Stimulated activated CD8-positive, alpha-beta memory T cell treated with anti-CD3 and anti-CD28 coated beads, Interleukin-7, amount 100 ng/mL, for 48 hours (primary cell): ENCODE measurements around the gene BOD1L1.
"Not testable (repeated sequence)": the region's sequence is repeated elsewhere in the genome, so short reads cannot be mapped to it uniquely, and the experiment has no call there.

Source experiments
- DNase-seq, 2 donors: peaks; one replicate each; pipeline ENCODE4 v3.0.0-alpha.2; 2020; ENCODE audit warnings: low read depth in 1 of 2; ENCODE audit errors: extremely low read depth in 1 of 2

BOD1L1 gene

GRCh38 chr4:13561673-13562072 lies 65.9 kb downstream of the BOD1L1 start:
- DNase-seq = no peak

DNA sequence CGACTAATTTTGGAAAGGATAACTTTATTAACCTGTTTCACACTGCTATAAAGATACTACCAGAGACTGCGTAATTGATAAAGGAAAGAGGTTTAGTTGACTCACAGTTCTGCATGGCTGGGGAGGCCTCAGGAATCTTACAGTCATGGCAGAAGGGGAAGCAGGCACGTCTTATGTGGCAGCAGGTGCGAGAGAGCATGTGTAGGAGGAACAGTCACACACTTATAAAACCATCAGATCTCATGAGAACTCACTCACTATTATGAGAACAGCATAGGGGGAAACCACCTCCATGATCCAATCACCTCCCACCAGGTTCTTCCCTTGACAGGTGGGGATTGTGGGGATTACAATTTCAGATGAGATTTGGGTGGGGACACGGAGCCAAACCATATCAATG lies 67.4 kb downstream of the BOD1L1 start:
- not testable (repeated sequence) for DNase-seq

DNA sequence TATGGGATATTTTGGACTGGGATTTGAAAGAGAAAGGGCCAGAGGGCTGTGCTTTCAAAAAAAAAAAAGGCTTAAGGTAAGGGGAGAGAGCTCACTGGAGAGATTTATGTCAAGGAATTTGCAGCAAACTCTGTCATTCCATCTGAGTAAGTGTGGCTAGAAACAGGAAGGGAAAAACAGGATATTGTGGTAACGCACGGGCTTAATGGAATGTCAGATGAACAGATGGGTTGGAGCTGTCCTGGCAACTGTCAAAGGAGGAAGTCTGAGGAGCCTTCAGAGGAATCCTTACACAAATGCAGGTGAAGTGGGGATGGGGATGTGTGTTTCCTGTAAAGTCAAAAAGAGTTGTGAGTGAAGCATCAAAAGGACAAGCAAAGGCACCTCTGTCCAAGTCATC lies 68.1 kb downstream of the BOD1L1 start:
- DNase-seq = no peak

DNA sequence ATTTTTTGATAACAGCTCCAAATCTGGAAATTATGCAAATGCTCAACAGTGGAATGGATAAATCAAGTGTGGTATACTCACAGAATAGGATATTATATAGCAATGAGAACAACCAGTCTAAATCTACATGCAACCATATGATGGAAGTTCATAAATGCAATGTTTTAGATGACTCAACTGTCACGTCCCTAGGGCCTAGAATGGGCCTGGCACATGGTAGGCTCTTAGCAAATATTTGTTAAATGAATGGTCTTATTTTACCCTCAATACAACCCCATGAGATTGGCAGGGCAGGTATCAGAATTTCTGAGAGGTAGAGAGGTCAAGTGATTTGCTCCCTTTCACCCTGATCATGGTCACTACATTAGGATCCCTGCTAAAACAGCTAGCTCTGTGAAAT lies 68.6 kb downstream of the BOD1L1 start:
- no peak for DNase-seq

DNA sequence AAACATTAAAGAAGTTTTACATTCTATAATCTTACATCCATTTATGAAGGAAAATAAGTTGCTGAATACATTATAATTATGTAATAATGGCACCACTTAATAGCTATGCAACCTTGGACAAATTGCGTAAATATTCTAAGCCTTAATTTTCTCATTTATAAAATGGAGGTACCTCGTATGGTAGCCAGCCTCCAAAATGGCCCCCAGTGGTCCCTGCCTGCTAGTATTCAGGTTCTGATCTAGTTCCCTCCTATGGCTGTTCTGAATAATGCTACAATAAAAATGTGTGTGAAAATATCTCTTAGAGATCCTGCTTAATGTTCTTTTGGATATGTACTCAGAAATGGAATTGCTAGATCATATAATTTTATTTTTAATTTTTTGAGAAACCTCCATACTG lies 72.2 kb downstream of the BOD1L1 start:
- no peak for DNase-seq

- no peak for DNase-seq
These were observed 74.4 kb downstream of the BOD1L1 start for GRCh38 chr4:13553081-13553480.

GRCh38 chr4:13548984-13549546 lies 78.5 kb downstream of the BOD1L1 start:
- peak; percentile 64 to 76 for DNase-seq

DNA sequence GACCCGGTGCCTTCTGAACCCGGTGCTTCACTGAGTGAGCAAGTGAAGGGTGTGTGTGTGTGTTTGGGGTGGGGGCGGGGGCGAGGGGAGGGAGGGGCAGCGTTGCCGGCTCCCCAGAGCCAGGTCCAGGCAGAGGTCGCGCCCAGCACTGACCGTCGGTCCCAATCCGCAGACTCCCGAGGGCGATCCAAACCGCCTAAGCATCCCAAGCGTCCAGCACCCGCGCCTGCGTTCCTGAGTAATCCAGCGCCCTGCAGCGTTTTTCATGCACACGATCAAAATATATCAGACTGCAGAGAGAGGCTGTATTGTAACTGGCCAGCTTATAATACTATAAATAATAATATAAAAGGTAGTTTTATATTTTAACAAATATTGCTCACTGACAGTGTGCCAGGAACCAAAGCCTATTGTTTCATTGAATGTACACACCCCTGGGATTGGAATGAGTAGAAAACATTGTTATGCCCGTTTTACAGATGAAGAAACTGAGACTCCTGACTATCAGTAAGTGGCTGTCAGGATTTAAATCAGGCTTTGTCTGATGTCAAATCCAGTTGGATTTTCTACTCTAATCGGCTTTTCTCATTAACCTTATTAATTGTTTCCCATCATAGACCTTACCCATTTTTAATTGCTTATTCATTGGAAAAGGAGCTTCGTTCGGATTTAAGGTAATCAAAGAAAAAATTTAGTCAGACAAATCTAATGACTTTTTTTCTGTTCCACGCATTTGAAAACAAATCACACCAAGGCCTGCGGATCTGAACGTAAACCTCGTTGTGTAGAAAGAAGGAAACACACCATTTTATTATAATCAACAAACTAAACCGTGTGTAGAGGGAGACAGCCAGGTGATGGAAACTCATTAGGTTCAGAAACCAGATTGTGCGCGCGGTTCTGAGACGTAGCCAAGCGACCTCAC lies 79.2 kb downstream of the BOD1L1 start:
- DNase-seq = no peak

GRCh38 chr4:13547485-13548041 lies 80.0 kb downstream of the BOD1L1 start:
- no peak for DNase-seq

- DNase-seq = no peak
These were observed 80.5 kb downstream of the BOD1L1 start for GRCh38 chr4:13546941-13547484.

GRCh38 chr4:13546142-13546940 lies 81.2 kb downstream of the BOD1L1 start:
- no peak for DNase-seq

DNA sequence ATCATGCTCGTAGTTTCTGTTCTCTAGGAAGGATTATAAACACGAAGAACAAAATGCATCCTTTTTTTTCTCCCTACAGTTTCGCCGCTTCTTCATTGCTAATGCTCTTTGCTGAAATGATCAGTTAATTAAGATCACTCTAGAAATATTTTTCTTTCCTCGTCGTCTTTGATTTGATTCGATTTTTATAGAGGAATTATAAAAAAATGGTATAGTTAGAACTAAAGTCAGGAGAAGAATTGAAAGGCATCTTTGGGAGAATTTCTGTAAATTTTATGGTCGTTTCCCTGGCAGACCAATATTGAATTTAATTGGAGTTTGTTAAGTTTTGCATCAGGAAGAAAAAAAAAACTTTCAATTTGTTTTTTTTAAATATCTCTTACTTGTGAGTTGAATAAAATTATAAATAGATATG lies 82.1 kb downstream of the BOD1L1 start:
- no peak for DNase-seq

- DNase-seq = peak in 1 of 2 donors; percentile 51
These were observed 82.7 kb downstream of the BOD1L1 start for GRCh38 chr4:13544606-13545393.

- DNase-seq = no peak
These were observed 83.5 kb downstream of the BOD1L1 start, which contains the start of gene NKX3-2 for GRCh38 chr4:13543839-13544605. TSS of gene NKX3-2 (minus strand) at chr4:13544508. CDS start at chr4:13544414, 94 bp downstream.

GRCh38 chr4:13543032-13543838 lies 84.3 kb downstream of the BOD1L1 start:
- no peak for DNase-seq

- no peak for DNase-seq
These were observed 84.9 kb downstream of the BOD1L1 start for GRCh38 chr4:13542577-13543031.

DNA sequence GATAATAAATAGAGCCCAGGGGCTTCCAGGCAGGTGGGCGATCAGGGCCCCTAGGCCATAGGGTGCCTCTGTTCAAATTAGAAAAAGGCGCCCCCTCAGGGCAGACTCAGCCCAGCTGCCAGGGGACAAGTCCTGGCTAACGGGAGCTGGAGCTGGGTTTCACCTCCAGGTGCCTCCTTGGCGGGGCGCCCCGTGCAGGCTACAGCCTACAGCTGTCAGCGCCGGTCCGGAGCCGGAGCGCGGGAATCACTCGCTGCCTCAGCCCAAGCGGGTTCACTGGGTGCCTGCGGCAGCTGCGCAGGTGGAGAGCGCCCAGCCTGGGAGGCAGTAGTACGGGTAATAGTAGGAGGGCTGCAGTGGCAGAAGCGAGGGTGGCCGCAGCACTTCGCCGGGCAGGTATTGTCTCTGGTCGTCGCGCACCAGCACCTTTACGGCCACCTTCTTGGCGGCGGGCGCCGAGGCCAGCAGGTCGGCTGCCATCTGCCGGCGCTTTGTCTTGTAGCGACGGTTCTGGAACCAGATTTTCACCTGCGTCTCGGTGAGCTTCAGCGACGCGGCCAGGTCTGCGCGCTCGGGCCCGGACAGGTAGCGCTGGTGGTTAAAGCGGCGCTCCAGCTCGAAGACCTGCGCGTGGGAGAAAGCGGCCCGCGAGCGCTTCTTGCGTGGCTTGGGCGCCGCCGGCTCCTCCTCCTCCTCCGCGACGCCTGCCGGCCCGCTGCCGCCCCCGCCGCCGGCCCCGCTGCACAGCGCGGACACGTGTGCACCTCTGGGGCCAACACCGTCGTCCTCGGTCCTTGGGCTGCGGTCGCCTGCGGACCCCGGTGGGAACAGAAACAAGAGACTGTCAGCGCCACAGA lies 85.6 kb downstream of the BOD1L1 start:
- no peak for DNase-seq
